GM04504 (cell line): Measurements from ENCODE around the gene AMOTL2.
A peak's percentile ranks its signal among the peaks of the same experiment; 100 is the strongest.

Experiments used
- DNase-seq: peaks from one replicate; pipeline ENCODE4 v3.0.0-alpha.2; 2012; ENCODE audit warnings: low read depth

AMOTL2 gene

GRCh38 chr3:134352031-134352671 is 22.1 kb downstream of the AMOTL2 start:
- peak; percentile 9 for DNase-seq

GRCh38 chr3:134351427-134351826 is 22.8 kb downstream of the AMOTL2 start:
- no peak for DNase-seq

GRCh38 chr3:134350861-134351311 is 23.4 kb downstream of the AMOTL2 start:
- no peak for DNase-seq

DNA sequence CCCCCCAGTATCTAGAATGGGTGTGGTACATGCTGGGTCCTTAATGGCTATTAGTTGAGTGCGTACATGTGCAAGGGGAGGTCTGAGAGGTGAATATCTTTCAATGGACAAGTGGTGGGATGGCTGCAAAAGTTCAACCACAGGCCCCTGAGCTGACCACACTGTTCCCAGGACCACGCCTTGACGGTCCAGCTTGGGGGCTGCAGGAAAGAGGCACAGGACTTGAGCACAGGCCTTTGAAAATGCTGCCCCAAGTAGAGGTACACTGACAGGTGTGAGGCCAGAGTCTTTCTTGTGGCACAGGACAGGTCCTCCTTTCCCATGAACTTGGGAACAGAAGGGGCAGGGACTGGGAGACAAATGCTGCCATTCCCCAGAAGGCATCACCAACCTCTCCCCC is 24.0 kb downstream of the AMOTL2 start:
- DNase-seq, result no peak

- DNase-seq, result no peak
These were observed 25.7 kb downstream of the AMOTL2 start for GRCh38 chr3:134348524-134348923.

- DNase-seq, result no peak
These were observed 26.7 kb downstream of the AMOTL2 start for GRCh38 chr3:134347551-134347950.

DNA sequence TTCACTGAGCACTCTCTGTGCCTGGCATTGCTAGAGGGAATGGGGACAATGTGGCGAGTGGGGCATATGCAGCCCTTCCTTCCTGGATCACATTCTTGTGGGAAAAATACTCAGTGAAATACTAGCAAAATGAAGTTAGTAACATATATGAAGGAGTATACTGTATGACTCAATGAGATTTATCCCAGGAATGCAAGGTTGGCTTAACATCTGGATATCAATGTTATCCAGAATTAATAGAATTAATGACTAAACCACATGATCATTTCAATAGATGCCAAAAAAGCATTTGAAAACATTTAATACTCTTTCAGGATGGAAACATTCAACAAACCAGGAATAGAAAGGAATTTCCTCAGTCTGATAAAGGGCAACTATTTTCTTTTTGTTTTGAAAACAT is 27.5 kb downstream of the AMOTL2 start:
- no peak for DNase-seq

GRCh38 chr3:134345202-134345601 is 29.0 kb downstream of the AMOTL2 start:
- DNase-seq, result no peak

- no peak for DNase-seq
These were observed 29.7 kb downstream of the AMOTL2 start for GRCh38 chr3:134344560-134344959.

DNA sequence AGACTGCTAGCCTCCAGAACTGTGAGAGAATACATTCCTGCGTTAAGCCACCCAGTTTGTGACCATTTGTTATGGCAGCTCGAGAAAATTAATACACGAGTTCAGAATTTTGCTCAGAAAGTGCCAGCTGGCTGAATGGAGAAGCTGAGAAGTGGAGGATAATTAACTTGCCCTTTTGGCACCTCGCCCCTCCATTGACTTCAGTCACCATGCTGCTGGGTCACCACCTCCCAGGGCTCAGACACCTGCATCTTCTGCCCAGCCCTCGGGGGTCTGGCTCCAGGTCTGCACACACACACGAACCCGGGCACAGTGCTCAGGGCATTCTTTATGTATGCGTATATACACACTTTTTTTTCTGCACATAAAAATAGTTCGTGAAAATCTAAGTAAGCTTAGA is 32.0 kb downstream of the AMOTL2 start:
- DNase-seq, result no peak

DNA sequence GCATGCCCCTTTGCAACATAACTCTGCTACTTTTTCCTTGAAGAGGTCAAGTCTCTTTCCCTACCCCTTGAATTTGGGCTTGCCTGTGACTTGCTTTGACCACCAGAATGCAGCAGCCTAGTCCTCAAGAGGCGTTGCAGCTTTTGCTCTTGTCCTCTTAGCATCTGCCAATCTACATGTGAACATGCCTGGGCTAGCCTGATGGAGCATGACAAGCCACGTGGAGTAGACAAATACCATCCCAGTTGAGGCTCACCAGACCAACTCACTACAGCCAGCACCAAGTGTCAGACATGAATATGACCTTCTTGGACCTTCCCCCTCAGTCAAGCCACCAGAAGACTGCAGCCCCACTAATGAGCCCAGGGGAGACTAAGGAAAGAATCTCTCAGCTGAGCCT is 32.9 kb downstream of the AMOTL2 start:
- DNase-seq, result no peak

DNA sequence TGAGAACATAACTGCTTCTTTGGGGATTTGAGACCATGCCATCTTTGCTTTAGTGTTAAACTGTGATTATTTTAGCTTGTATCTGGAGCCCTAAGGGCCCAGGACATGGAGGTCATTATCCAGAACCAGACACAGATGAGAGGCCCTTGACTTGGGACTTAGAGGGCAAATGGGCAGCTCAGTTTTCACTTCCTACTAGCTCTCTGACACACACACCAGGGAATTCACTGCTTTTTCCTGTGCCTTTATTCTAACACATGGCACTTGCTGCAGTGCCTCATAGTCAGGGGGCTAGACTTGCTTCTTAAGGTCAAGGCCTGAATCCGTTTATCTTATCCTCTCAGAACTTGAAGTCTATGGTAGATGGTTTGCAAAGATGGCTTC is 33.3 kb downstream of the AMOTL2 start:
- DNase-seq, result no peak

DNA sequence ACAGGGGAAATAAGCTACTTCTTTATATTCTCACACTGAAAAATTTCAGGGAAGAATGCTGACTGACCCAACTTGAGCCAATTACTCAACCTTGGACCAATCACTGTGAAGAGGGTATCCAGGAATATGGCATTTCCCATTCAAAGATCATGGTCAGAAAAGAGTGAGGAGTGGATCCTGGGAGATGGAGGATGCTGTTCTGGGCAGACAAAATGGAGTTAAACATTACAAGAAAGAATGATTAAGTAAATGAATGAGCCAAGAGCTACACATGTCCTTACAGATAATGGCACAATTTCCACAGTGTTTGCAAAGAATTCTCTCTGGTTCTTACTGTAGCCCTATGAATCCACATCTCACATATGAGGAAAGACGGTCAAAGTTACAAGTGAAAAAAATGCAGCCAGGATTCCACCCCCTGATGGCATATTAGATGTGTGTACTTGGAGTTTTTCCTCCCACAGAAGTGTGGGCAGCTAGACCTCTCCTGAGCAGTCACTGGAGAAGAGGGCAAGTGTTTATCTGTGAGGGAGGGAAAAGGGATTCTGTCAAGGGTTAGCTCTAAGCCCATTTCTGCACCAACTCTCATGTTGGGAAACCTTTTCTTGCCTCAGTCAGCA is 33.8 kb downstream of the AMOTL2 start:
- no peak for DNase-seq

GRCh38 chr3:134339913-134340312 is 34.3 kb downstream of the AMOTL2 start:
- DNase-seq, result no peak

DNA sequence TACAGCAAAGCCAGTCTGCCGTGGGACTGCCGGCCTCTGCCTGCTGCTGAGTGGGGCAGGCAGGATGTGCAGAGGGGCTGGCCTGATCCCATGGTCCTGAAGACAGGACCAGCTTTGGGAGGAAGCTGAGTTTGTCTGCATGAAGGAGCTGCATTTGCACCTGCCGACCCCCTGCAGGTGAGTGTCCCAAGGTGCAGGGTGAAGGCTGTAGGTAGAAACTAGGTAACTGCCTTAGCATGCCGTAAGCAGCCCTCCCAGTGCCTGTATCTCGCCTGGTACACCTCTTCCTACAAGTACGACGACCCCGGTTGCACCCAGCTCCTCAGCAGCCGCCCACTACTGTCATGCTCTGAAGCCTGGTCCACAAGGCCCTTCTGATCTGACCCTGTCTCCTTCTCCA is 34.9 kb downstream of the AMOTL2 start:
- DNase-seq, result no peak

- no peak for DNase-seq
These were observed 35.6 kb downstream of the AMOTL2 start for GRCh38 chr3:134338516-134339261.

DNA sequence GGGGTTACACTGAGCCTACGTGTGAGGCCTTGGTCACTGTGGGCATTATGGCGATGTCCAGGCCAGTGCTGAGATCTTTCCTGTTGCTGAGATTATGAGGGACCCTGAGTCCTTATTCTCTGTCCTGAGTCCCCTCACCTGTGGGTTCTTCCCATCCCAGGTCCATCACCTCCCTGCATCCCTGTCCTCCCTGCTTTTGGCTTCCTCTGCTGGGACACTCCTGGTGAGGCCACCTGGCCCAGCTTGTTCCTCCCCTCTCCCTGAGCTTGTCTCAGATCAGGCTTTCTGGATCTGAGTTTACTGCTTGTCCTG is 36.1 kb downstream of the AMOTL2 start:
- DNase-seq, result no peak

- DNase-seq, result no peak
These were observed 36.6 kb downstream of the AMOTL2 start for GRCh38 chr3:134337511-134338200.

GRCh38 chr3:134337071-134337482 is 37.2 kb downstream of the AMOTL2 start:
- DNase-seq, result no peak

DNA sequence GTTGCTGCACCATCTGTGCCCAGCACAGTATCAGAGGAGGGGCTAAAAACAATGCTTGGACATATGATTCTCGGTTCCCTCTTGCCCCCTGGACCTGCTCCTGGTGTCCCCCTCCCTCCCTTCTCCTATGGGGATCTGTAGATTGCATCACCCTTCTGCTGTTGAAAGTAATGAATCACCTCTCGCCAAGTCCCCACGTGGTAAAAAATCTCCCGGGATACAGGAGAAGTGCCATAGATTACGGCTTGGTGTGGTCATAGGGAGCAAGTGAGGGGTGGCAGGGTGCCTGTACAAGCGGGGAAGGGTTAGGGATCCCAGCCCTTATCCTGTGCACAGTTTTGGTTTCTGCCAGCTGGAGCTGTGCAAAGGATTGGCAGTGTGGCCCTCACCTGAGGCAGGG is 37.7 kb downstream of the AMOTL2 start:
- DNase-seq, result no peak

- no peak for DNase-seq
These were observed 39.4 kb downstream of the AMOTL2 start for GRCh38 chr3:134334901-134335280.

GRCh38 chr3:134334231-134334900 is 39.9 kb downstream of the AMOTL2 start:
- no peak for DNase-seq
